G401.6 (cell line): ENCODE data around the gene GNAO1.

Experiments used
- FAIRE-seq: peaks from 2 replicates; lab custom pipeline; 2012; peaks lifted over from hg19 to GRCh38; lab: Jason Lieb, UNC

The GNAO1 gene

GRCh38 chr16:56351481-56351880 lies 160.2 kb downstream of the GNAO1 start:
- FAIRE-seq = no peak

DNA sequence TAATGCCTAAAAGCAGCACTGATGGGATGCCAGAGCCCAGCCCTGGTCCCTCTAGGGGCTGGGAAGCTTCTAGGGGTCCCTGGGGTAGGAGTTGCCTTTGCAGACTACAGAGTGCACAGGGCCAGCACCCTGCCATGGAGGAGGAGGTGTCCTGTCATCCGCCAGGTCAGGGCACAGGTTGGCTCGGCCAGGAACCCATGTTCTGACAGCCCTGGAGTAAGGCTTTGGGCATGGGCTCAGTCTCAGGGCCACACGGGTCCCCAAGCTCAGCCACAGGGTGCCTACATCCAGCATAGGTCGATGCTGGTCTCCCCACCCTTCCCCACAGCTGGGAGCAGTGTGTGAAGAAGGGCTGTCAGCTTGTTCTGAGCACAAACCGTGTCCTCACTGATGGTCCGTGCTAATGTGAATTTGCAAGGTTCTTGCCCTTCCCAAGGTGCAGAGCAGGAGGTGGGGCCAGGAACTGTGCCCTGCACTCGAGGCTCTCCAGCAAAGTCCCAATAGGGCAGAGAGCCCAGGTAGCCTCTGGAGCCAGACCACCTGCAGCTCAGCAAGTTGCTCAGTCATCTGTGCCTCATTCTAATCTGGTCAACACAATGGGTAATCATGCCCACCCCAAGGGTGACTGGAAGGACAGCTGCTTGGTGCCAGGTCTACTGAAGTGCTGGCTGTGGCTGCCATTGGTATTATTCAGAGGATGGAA lies 161.2 kb downstream of the GNAO1 start:
- FAIRE-seq = no peak

DNA sequence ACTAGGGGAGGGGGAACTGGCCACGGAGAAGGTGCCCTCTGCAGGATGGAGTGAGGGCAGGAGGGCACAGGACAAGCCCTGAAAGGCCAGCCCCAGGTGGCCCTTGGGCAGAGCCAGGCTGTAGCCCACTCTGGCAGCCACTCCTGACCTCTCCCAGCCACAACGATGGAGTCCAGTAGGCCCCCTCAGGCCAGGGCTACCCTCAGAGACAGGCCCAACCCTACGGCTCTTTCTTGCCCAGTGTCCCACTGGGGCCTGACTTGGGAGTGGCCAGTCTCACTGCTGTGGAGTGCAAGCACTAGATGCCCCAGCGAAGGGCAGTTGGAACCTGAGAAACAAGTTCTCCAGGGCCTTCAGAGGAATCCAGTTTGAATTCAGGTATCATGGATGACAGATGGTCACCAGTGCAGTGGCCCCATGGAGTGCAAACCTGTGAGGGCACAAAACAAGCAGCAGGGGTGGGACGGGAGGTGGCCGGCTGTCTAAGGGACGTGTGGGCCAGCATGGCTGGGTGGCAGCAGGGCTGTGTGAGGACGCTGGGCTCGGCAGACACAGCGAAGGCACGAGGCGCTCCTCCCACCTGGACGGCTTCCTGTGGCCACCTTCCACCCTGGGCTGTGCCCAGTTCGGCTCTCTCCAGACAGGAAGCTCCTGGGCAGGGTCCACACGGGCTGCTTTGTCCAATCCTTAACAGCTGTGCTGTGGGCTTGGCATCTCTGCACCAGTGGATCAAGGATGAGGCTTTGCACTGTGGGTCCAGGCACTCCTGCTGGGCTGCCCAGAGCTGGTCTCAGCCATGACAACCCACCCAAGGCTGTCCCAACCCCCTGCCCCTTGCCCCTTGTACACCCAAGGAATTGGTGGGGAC lies 162.0 kb downstream of the GNAO1 start:
- FAIRE-seq = no peak

DNA sequence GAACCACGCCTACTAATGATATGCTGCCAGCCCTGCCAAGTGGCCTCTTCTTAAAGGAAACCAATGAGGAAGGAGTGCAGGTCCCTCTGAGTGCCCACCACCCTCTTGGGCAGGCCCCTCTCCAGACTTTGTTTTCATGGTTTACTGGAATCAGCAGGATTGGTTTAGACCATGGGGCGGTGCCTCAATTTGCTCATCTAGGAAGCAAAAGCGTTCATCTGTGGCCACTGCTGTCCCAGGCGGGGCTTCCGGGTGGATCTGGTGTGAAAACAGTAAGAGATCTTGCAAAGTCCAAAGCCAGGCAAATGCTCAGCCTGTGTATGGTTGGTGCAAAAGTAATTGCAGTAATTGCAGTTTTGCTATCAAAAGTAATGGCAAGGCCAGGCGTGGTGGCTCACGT lies 162.7 kb downstream of the GNAO1 start:
- FAIRE-seq = no peak

DNA sequence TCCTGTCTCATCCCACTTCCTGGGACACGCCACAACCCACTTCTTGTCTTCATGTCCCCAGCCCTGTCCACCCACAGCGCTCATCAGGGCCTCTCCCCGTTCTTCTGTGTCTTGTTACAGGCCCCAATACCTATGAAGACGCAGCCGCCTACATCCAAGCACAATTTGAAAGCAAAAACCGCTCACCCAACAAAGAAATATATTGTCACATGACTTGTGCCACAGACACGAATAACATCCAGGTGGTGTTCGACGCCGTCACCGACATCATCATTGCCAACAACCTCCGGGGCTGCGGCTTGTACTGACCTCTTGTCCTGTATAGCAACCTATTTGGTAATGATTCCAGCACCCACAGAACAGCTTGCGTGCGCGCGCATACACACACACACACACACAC lies 163.5 kb downstream of the GNAO1 start:
- FAIRE-seq = no peak

DNA sequence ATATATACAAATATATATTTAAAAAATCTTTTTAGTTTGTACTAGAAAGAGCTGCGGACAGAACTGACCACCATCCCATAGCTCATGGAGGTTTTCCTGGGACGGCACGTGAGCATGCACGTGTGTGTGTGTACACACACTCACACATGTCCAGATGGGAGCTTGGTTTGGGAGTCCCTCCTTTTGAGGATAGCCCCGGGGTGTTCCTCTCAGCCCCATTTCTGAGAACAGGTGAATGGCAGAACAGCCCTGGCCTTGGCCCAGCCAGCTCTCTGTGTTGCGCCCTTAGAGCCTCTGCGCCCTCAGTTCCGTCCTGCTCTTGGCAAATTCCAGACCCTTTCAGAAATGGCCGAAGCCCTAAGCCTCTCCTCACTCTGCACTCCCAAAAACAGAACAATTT lies 163.9 kb downstream of the GNAO1 start:
- FAIRE-seq = no peak

GRCh38 chr16:56355786-56356275 lies 164.5 kb downstream of the GNAO1 start:
- FAIRE-seq = no peak

DNA sequence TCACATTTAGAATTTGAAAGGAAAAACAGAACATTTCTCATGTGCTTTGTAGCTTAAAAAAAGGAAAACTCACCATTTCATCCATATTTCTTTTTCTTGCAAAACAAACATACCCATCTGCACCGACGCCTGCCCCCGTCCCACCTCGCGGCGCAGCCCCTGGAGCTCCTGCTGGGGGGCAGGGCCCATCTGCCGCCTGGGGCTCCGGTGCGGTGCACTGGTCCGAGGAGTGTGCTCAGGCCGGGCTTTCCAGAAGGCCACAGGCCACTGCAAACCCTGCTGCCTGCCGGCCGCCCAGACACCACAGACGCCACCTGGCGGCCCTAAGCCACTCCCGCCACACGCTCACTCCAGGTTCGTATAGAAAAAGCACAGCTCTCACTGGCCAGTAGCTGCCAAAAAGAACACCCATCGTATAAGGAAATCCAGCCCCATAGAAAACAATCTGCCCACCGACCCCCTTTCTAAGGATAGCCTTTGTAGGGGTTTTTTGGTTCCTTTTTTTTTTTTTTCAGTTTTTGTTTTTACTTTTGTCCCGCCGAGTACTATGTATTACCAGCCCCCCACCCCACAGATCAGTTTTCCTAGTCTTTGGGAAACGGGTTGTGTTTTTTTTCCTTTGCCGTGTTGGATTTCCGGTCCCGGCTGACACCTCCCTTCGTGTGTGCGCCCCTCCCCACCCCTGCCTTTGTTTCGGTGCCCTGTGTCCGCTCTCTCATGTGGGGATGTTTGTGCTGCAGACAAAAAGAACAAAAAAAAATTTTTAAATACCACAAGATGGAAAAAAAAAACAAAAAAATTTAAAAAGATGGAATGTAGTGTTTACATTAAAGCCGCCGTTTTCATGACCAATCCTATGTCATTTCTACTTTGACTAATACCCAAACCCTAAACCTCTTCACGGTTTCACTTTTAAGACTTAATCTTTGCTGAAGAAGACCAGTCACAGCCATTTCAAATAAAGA lies 165.3 kb downstream of the GNAO1 start:
- peak; percentile 94 for FAIRE-seq

- FAIRE-seq = no peak
These were observed 166.0 kb downstream of the GNAO1 start for GRCh38 chr16:56357241-56357764.

GRCh38 chr16:56357765-56358322 lies 166.6 kb downstream of the GNAO1 start:
- FAIRE-seq = no peak

DNA sequence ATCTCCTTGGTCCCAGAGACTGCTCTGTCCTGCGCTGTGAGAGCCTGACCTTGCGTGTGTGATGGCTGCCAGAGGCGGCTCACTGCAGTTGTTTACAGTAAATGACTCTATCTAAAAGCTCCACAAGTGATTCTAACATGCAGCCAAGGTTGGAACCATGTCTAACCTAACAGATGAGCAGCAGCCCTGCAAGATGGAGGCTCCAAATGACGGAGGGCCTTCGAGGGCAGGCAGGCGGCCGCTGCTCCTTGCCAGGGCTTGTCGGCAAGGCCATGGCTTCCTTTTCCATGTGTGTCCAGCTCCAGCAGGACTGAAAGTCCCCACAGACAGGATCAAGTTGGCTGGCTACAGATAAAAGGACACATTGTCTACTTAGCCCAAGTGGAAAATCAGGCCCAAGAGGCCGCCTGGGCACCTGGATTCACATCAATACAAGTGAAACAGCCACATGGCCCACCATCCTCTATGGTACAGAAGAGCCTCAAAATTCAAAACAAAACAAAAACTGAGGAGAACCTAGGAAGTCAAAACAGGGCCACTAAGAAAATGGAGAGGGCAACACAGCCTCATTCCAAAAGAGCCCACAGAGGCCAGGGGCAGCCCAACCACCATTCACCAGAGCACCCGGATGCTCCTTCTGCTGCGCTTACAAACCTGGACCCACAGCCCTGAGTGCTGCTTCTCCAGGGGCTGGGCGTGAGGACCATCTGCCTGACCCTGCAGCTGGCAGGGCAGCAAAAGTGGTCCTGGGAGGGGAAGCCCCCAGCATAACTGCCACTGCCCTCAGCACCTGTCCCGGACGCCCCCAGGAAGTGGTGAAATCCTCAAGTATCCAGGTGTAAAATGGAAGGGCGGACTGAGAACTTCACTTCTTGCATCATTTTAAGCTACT lies 169.1 kb downstream of the GNAO1 start:
- FAIRE-seq = no peak

GRCh38 chr16:56362057-56362655 lies 170.9 kb downstream of the GNAO1 start:
- FAIRE-seq = no peak

GRCh38 chr16:56362706-56363105 lies 171.4 kb downstream of the GNAO1 start:
- FAIRE-seq = no peak

- FAIRE-seq = no peak
These were observed 172.0 kb downstream of the GNAO1 start for GRCh38 chr16:56363181-56363716.

GRCh38 chr16:56363781-56364565 lies 172.7 kb downstream of the GNAO1 start:
- no peak for FAIRE-seq

- no peak for FAIRE-seq
These were observed 173.6 kb downstream of the GNAO1 start for GRCh38 chr16:56364865-56365264.

- FAIRE-seq = no peak
These were observed 174.3 kb downstream of the GNAO1 start for GRCh38 chr16:56365552-56365951.

DNA sequence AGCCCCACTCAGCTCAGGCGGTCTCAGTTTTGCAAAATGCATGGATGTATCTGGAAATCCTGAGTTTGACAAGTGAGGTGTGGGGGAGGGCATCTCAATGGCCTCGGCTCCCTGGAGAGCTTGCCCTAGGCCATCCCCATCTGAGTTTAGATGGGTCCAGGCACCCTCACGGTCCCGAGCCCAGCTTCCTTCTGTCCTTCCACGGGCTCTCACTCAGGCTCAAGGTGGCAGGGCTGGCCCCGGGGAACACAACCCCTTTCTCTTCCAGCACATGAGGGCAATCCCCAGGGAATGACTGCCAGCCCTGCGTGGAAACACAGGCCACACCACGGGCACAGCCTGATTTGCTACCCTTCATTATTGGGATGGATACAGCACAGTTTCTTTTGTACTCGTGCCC lies 175.7 kb downstream of the GNAO1 start:
- FAIRE-seq = no peak

- FAIRE-seq = no peak
These were observed 176.5 kb downstream of the GNAO1 start for GRCh38 chr16:56367764-56368163.
